ENCODE results near the gene RAPGEF4. TPM values are rescaled to one million over a fixed set of nuclear protein-coding genes. Genes with fewer than 3 reads are reported as not detected.
A peak's percentile ranks its signal among the peaks of the same experiment; 100 is the strongest.

The RAPGEF4 gene
- total and polyA plus RNA-seq, 9 of the 15 experiments (the other 6 are each of a cell fraction or from before 2014, with no cell fraction given): 0.04 to 0.33 (median 0.13) TPM; not detected in 6

GRCh38 chr2:172917716-172918115 is 182.1 kb downstream of the RAPGEF4 start:
- TF ChIP-seq RFX7 (CRISPR knock-in tag; IDR thresholded peaks at IDR 0.05) (no peak), HCFC1 (IDR thresholded peaks at IDR 0.05; ENCODE audit: low read depth, low read length) (no peak), FOXK2 (conservative IDR thresholded peaks at IDR 0.05 in 1 of 2, IDR thresholded peaks at IDR 0.05 in 1 of 2; ENCODE audit: low read depth in 2 of 2) (no peak), HIVEP1 (CRISPR knock-in tag; IDR thresholded peaks at IDR 0.05) (no peak), PCBP1 (IDR thresholded peaks at IDR 0.05; ENCODE audit: low read depth, low read length, poor library complexity, severe bottlenecking) (no peak)
- Histone ChIP-seq H3K4me3 (no peak overlapping the region), H2AFZ (ENCODE audit: low read depth, low read length) (no peak overlapping the region), H3K9ac (ENCODE audit: insufficient read depth in 1 of 2, low read depth in 2 of 2, low read length in 2 of 2) (no peak overlapping the region), H3K4me1 (replicated peaks in 1 of 2; ENCODE audit: control insufficient read depth in 2 of 2, insufficient read depth in 2 of 2, low read length in 2 of 2) (no peaks in the 10 kb centered on the region), H3K9me3 (replicated peaks; ENCODE audit: control insufficient read depth, insufficient read depth, low read depth, low read length) (no peaks in the 10 kb centered on the region), H3K27me3 (ENCODE audit: control insufficient read depth in 2 of 2, insufficient read depth in 2 of 2, low read length in 2 of 2) (peaks cover 8 to 17% of the 10 kb centered on the region in 2 experiments; a peak in 4 of 5 replicates), H3K36me3 (ENCODE audit: control insufficient read depth, insufficient read depth, low read length) (no peaks in the 10 kb centered on the region), H3K4me2 (ENCODE audit: insufficient read depth, low read length) (no peak overlapping the region), H4K20me1 (replicated peaks; ENCODE audit: control insufficient read depth, insufficient read depth, low read length) (no peaks in the 10 kb centered on the region), H3K79me2 (ENCODE audit: control insufficient read depth, insufficient read depth, low read length) (no peaks in the 10 kb centered on the region), H3K9me1 (ENCODE audit: control insufficient read depth, insufficient read depth, low read length) (no peaks in the 10 kb centered on the region), H3K27ac (ENCODE audit: extremely low read depth, low read depth, low read length) (no peak overlapping the region)
- in situ Hi-C loops (cut with MboI) (no loop called here), intact Hi-C loops (cut with micrococcal nuclease) (no loop called here)
- no peak for DNase-seq (ENCODE audit: extremely low read depth in 1 of 4, low spot score in 3 of 4)
- no TSS peak for BruUV-seq (replicated peaks)
- ChIA-PET CTCF (ENCODE audit: low intra/inter-chr PET ratio) (no interaction called here), POLR2A (no interaction called here)
- 1% methylated on average over 3 of the region's 3 CpGs for WGBS (ENCODE audit: insufficient coverage, low coverage, missing lambda C conversion rate)
- FAIRE-seq: no peak
- ATAC-seq: no peak

- BruUV-seq (replicated peaks): no TSS peak
- POLR2A ChIA-PET: no interaction called here
- in situ Hi-C loops (cut with MboI) (no loop called here), intact Hi-C loops (cut with micrococcal nuclease) (no loop called here)
- Histone ChIP-seq H3K4me3 (no peak overlapping the region), H3K9ac (ENCODE audit: insufficient read depth in 1 of 2, low read depth in 2 of 2, low read length in 2 of 2) (no peak overlapping the region), H3K27ac (ENCODE audit: extremely low read depth, low read depth, low read length) (no peak overlapping the region), H3K9me3 (replicated peaks; ENCODE audit: control insufficient read depth, insufficient read depth, low read depth, low read length) (no peaks in the 10 kb centered on the region), H3K4me2 (ENCODE audit: insufficient read depth, low read length) (no peak overlapping the region), H3K27me3 (ENCODE audit: control insufficient read depth in 2 of 2, insufficient read depth in 2 of 2, low read length in 2 of 2) (peaks cover 8 to 17% of the 10 kb centered on the region in 2 experiments; a peak in 4 of 5 replicates), H2AFZ (ENCODE audit: low read depth, low read length) (no peak overlapping the region), H3K79me2 (ENCODE audit: control insufficient read depth, insufficient read depth, low read length) (no peaks in the 10 kb centered on the region), H3K4me1 (replicated peaks in 1 of 2; ENCODE audit: control insufficient read depth in 2 of 2, insufficient read depth in 2 of 2, low read length in 2 of 2) (no peaks in the 10 kb centered on the region), H3K9me1 (ENCODE audit: control insufficient read depth, insufficient read depth, low read length) (no peaks in the 10 kb centered on the region), H4K20me1 (replicated peaks; ENCODE audit: control insufficient read depth, insufficient read depth, low read length) (no peaks in the 10 kb centered on the region), H3K36me3 (ENCODE audit: control insufficient read depth, insufficient read depth, low read length) (no peaks in the 10 kb centered on the region)
- FAIRE-seq: peak; percentile 15
- ATAC-seq: no peak
- no peak for DNase-seq (ENCODE audit: extremely low read depth in 1 of 4, low spot score in 3 of 4)
- CTCF ChIA-PET (ENCODE audit: low intra/inter-chr PET ratio): no interaction called here
- 0% methylated on average over 5 of the region's 5 CpGs for WGBS (ENCODE audit: insufficient coverage, low coverage, missing lambda C conversion rate)
- TF ChIP-seq JUNB (CRISPR knock-in tag; conservative IDR thresholded peaks at IDR 0.05) (no peak), RBM25 (IDR thresholded peaks at IDR 0.05; ENCODE audit: low read depth, low read length, severe bottlenecking) (no peak), NFRKB (IDR thresholded peaks at IDR 0.05; ENCODE audit: low read depth) (no peak), RREB1 (CRISPR knock-in tag; IDR thresholded peaks at IDR 0.05) (no peak), ELF4 (CRISPR knock-in tag; IDR thresholded peaks at IDR 0.05) (no peak)
Observed at GRCh38 chr2:172919732-172920131, 184.1 kb downstream of the RAPGEF4 start.

Measured in K562 (cell line).